RKO (cell line): ENCODE measurements around the gene HIPK2.

Experiments used
- DNase-seq: peaks from one replicate; pipeline ENCODE4 v3.0.0-alpha.2; 2016; ENCODE audit warnings: low spot score

The HIPK2 gene

DNA sequence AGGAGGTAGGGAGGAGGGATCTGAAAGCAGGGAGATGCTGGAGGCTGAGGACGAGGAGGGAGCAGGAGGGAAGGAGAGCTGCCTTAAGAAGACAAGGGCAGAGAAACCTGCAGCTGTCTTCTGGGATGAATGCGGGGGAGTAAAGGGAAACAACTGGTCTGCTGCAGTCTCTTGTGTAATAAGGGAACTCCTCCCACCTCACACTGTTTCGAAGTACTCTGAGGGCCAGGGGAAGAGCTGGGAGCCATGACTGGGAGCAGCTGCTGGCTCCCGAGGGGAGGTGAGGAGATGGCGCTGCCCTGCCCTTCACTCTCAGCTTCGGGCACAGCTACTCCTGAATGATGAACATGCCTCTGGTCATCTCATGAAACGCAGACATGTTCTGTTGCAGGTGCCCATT lies 189.2 kb downstream of the HIPK2 start:
- DNase-seq: no peak

DNA sequence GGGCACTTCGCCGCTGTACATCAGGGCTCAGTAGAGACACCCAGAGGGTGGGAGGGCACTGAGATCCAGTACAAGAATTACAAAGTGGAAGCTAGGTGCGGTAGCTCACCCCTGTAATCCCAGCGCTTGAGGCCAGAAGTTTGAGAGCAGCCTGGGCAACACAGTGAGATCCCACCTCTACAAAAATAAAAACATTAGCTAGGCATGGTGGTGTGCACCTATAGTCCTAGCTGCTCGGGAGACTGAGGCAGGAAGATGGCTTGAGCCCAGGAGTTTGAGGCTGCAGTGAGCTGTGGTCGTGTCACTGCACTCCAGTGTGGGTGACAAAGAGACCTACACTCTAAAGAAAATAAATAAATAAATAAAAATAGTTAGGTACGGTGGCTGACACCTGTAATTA lies 190.3 kb downstream of the HIPK2 start:
- no peak for DNase-seq

DNA sequence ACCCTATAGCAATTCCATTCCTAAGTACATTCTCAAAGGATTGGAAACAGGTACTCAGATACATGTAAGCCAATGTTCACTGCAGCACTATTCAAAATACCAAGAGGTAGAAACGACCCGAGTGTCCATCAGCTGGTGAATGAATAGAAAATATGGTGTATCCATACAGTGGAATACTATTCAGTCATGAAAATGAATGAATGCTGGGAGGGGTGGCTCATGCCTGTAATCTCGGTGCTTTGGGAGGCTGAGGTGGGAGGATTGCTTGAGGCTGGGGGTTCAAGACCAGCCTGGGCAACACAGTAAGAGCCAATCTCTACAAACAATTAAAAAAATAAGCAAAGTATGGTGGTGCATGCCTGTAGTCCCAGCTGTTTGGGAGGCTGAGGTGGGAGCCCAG lies 191.5 kb downstream of the HIPK2 start:
- DNase-seq: no peak

DNA sequence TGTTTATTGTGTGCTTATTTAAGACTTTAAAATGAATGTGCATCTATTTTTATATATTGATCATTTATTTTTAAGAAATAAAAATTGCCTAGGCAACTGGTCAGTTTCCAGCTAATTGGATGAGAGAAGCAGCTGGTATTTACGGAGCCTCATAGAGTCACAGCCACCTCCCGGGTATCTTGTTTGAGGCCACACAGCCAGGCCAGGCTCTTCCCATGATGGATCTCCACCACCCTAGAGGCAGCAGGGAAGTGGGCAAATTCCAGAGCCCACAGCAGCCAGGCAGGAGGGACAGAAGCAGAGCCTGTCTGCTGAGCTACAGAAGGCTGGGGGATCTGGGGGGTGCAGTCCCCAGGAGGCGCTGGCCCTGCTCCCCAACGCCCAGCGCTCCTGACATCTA lies 192.8 kb downstream of the HIPK2 start:
- no peak for DNase-seq

DNA sequence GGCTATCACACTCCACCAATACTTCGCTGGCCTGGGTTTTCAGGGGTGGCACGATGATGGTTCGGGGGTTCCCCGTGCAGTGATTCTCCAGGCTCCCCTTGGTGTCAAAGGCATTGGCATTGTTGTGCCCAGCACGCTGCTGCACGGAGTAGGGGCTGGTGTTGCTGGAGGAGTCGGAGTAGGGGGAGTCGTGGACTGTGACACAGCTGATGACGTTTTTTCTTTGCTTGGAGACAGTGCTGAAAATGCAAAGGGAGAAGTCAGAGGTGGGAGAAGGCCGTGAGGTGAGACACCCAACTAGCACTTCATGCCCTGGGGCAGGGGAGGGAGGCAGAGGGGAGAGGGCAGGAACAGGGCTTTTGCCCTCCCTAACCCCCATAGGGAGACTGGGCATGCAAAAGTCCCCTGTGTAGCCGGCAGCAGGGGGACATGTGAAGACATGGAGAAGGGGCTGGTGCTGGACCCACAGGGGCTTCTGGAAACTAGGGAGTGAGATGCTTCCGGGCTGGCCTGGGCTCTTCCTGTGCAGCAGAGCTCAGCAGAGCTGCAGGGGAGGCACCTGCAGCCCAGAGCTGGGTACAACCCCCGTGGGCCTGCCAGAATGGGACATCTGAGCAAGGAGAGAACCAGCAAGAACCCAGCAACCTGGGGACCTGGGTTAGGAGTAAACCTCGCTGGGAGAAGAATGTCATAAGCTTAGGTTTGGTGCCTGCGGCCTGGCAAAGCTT lies 193.8 kb downstream of the HIPK2 start:
- no peak for DNase-seq

DNA sequence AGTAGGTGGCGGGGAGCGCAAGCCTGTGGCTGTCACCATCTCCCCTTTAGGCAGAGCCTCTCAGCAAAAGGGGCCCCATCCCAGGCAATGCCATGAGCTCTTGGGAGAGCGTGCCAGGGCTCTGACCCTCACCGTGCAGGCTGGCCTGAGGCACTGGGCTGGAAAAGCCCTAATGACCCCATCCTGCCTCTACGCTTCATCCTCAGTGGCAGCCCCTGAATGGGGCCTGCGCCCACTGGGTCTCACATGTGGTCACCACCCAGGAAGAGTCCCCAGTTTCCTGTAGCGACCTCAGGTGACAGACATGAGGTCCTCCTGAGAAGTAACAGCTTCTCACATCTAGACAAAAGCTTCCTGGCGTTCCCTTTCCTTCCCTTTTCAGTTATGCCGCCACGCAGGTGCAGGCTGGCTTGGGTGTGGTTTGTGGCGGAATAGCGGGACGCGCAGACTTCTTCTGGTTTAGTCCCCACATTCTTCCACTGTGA lies 195.1 kb downstream of the HIPK2 start:
- DNase-seq: no peak

DNA sequence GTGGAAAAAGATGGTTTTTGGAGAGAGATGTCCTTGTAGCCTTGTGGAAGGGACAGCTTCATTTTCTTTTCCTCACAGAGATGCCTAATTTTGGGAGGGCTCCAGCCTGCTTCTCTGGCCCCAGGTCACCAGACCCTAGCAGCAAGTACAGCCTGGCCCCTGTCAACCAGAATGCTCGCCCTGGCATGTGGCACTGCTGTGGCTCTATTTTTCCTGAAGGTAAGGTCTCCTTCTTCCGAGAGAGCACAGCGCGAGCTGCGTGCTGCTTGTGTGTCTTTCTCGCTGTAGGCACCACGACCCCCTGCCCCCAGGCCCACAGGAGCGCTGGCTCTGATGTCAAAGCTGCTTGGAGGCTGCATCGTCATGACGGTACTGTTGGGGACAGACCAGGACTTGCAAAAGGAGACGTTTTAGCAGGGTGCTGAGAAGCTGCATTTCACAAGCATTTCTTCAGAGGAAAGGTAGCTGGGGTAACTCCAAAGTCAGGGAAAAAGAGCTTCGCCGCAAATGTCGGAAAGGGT lies 195.6 kb downstream of the HIPK2 start:
- DNase-seq: no peak

DNA sequence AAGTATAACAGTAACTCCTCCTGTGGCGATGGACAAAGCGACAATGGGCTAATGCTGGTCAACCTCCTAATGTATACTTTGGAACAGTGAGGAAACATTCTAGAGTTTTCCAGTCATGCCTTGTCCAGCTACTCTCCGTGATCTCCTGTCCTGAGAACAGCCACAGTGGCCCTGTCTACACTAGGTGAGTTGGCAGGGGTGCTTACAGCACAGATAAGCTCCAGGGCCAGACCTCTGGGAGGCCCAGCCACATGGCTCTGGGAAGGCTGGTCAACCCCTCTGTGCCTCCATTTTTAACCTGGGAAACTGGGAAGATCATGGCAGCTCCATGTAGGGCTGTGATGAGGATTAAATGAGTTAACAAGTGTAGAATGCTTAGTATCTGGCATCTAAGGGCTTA lies 197.4 kb downstream of the HIPK2 start:
- no peak for DNase-seq

DNA sequence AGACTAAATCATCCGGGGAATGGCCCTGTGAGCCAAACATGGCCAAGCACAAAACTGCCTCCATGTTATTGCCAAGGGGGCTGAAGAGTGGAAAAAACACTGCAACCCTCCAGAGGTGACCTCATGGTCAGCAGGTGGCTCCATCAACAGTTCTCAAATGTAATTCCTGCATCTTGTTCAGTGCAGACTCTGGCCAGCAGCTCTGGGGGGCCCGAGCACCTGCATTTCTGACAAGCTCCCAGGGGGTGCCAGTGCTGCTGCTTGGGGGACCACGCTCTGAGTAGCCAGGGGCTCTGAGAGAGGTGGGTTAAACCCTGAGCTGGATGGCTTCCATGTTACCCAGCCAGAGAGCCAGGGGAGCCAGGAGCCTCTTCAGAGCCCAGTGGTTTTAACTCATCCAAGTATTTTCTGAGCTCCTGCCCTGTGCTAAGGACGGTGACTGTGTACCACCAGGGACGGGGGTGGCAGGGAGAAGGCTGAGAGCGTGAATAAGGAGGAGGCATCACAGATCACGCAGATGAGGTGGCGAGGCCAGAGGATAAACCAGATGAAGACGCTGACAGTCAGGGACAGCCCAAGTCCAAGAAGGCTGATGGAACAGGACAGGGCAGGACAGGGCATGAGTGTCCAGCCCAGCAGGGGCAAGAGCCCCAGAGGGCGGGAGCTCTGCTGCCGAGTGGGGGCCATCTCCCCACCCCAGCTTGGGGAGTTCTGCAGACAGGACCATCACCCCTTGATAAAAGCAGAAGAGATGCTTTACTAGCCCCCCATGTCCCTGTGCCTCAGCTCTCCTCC lies 201.4 kb downstream of the HIPK2 start:
- no peak for DNase-seq

DNA sequence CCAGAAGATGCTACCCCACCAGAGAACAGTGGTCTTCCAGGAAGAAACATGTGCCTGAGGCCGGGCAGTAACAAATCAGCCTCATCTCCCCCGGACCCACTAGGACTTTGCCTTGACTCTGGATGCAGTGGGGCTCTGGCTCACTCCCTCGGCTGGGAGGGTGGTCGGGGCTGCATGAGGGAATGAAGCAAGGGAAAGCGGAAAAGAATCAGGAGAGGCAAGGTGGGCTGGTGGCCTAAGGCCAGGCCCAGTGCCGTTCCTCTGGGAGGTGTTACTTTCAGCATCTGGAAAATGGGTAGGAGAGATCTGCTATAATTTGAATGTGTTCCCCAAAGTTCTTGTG lies 202.5 kb downstream of the HIPK2 start:
- no peak for DNase-seq

DNA sequence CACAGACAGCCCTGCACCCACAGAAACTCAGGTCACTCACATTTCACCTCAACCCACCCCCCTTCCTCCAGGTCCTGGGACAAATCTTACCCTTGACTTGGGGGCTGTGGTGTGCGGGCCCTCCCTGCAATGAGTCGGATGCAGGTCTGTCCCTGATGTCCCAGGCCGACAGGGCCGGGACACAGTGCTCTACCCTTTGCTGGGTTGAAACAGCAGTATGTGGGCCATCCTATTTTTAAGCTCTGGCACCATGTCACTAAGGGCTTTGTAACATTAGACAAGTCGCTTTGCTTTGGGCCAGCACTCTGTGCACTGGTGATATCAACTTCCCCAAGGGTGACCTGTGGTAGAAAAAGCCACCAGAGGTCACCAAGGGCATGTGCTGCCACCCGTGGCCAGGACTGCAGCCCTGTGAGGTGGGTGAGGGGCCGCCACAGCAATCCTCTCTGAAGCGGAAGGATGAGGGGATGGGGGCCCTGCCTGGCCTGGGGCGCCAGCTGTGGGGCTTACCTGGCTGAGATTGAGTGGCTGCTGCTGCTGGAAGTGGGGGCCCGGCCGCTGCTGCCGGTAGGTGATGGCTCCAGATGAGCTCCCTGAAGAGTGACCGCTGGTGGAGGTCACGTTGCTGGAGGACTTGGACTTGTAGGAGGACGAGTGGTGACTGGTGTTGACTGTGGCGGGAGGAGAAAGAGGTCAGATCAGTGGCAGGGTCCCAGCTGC lies 203.0 kb downstream of the HIPK2 start:
- DNase-seq: no peak

DNA sequence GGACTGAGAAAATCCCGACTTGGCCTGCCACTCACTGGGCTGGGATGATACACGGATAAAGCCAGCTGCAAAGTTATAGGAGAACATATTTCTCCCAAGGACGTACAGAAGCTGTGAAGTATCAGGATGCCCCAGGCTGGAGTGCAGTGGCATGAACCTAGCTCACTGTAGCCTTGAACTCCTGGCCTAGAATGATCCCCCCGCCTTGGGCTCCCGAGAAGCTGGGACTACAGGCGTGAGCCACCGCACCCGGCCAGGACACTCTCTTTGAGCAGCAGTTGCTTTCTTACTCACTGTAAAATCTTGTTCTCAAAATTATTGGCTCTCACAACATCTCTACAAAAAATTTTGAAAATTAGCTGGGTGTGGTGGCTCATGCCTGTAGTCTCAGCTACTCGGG lies 203.9 kb downstream of the HIPK2 start:
- DNase-seq: no peak

DNA sequence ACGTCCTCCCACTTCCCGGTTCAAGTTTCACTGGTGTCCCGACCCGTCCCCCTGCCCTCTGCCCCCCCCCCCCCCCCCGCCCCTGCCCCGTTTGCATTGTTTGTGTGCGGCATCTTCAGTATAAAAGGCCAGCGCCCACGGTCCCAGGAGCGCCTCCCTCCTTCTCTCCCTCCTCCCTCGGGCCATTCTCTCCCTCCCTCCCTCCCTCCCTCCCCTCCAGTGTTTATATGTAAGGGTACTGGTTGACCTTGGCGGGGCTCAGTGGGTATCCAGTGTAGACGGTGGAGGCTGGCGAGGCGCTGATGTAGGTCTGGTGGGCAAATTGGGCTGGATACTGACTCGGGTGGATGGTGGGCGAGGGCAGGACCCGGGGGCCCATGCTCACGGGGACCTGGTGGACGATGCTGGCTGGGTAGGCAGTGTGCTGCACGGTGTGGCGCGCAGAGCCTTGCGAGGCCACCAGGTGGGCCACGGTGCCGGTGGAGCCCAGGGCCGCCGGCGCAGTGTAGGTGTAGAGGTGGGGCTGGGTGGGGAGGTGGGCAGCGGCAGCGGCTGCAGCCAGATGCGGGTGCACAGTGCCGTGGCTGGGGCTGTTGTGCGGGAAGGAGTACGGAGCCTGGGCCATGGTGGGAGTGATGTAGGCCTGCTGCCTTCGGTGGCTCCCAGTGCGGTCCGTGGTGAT lies 205.0 kb downstream of the HIPK2 start:
- no peak for DNase-seq

DNA sequence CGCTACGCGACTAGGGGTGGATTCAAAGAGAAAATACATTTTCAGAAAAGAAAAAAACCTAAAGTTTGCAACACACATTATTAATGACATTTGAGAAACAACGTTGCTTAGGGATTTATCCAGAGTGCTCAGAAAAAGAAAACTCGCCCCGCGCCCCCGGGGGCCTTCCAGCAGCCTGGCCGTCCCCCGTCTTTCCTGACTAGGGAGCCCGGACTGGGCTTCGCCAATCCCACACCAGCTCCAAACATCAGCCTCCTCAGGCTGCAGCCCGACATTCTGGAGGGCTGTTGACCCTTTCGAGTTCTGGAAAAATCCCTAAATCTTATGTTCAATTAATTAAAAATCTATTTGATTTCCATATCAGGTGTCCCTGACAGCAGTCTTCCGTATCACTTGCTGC lies 205.7 kb downstream of the HIPK2 start:
- DNase-seq: no peak

DNA sequence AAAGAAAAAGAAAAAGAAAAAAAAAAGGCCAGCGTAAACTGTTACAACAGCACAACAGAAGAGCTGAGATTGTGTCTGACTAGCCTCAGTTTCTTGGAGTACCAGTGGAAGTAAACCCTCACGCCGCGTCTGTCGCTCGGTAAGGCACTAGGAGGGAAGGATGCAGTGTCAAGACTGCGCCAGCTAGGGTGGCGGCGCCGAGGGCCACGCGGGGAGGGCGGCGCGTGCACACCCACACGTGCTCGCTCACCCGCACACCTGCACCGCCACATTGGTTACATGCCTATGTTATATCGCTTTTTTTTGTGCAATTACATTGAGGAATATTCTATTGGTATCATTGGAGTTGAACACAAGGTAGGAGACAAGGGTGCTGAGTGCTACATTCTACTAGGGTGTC lies 206.1 kb downstream of the HIPK2 start:
- DNase-seq: no peak

DNA sequence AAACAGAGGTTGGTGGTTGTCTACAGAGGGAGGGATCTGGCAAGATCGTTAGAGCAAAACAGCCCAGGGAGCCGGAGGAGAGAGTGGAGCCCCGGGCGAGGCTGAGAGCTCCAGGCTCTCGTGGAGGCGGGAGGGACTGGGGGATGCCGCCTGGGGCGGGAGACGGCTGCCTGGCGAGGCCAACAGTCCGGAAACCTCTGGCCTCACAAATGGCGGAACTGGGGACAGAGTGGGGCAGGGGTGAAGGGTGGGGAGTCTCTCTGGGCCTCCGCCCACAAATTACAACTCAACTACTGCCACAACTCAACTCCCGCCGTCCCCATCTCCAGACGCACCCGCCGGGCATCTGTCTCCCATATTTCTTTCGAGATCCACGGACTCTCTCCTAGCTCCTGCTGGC lies 206.6 kb downstream of the HIPK2 start:
- no peak for DNase-seq

DNA sequence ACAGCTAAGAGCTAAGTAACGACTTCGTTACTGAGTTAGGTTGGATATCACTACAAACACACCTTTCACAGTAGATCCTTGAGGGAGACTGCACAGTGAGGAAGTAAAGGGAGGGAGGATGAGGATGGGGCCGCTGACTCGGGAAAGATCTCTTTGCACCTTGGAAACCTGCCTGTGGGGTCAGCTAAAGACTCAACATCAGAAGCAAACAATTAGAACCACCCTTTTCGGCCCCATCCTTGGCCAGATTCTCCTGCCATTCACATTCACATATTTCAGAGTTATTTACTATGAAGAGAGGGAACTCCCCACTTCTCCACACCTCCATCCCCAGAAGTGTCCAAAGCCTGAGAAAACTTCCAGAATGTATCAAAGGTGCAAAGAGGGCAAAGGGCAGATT lies 207.2 kb downstream of the HIPK2 start:
- no peak for DNase-seq

DNA sequence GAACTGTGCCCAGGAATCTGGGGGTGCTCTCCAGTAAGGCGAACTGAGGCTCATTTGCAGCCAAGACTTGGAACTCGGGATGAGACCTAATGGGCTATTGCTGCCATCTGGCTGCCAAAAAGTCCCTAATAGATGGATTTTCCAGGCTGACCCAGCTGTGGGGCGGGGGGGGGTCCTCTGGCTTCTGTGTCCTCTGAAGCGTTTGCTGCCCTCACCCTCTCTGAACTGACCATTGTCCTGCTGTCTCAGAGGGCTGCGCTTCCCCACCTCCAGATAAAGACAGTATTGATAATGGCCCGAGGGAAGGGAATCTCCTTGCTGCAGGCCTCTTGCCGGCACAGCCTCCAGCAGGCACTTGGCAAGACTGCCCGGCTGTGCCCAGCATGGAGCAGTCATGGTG lies 207.7 kb downstream of the HIPK2 start:
- DNase-seq: no peak

DNA sequence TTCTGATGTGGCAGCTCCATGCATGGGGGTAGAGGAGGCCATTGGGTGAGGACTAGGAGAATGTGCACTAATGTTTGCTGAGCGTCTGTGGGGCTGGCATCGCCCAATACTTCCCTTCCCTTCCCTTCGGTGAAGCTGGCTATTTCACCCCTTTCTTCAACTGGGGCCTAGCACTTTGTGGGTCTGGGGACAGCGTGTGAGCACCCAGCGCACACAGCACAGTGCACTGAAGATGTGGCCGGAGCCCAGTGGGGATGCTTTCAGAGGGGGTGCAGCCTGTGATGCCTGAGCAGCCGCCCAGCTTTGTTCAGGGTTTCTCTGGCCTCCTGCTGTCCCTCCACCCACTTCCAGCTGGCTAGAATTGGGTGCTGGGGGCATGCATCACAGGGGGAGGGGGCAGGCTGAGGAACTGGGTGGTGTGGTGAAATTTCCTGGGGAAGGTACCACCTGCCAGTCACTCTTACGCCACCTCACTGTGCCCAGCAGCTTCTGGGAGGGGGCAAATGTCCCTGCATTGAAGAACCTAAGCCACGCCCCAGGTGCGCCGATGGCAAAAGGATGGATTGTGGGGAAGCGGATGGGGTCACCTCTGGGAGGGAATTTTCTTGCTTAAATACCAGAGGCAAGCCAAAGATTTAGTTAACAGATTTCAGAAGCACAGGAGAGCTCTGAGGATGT lies 208.8 kb downstream of the HIPK2 start:
- no peak for DNase-seq

DNA sequence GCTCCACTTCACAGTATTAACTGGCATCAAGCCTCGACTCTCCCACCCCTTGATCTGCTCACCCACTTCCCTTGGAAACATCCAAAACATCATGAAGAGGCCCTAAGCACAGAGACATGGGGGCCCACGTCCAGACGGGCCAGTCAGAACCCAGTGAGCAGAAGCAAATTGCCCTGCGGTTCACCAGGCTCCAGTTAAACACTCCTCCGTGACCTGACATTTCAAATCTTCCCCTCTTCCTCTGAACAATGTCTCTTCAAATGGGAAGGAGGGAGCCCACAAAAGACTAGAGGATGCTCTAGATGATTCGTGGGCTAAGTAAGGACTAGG lies 209.5 kb downstream of the HIPK2 start:
- DNase-seq: no peak

DNA sequence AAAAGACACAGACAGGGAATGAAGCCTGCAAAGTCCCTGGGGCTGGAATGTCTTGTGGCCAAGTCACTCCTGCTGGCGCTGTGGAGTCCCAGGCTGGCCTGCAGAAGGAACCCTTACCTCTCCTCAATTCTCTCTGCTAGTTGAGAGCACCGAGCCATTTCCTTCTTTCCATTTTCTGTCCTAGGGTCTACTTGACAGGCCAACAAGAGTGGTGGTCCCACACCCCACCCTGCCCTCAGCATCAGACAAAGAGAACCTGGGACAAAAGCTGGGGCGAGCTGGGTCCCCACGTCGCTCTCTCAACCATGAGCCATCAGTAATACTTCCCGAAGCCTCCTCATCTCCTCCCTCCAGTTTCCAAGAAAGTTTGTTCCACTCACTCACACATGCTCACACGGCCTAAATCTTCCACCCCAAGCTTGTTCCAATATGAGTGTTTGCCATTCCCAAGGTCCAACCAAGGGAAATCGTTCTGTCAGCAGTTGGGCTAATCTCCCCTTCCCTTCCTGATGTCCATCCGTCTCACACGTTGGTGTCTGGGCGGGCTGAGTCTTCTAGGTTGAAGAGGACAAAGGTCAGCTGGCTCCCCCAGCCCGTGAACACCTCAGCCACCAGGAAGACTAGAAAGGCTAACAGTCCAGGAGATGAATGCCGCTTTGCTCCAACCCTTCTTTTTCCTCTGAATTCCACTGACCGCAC lies 210.0 kb downstream of the HIPK2 start:
- no peak for DNase-seq
